Left lung (tissue), 10 donors: Measurements from ENCODE around the gene LGR4. TPM values are rescaled to one million over a fixed set of nuclear protein-coding genes. Genes with fewer than 3 reads are reported as not detected.

ENCODE experiments used
- ATAC-seq: fragments of 200-7000 bp; cut with Tn5 transposase; one replicate; pipeline ENCODE4 v1.9.1; 2020; ENCODE audit warnings: moderate library complexity
- DNase-seq, 4 donors: peaks; one replicate each; pipeline ENCODE4 v3.0.0-alpha.2; 2013 to 2020
- H3K27ac ChIP-seq, 2 donors: fragments of 200-600 bp; sonication (generic) in 1 of 2; one replicate each; pipeline versions ENCODE4 v1.5.0 to v1.8.0; 2020 to 2021
- H3K27me3 ChIP-seq, 2 donors: fragments of 200-600 bp; sonication (generic) in 1 of 2; one replicate each; pipeline versions ENCODE4 v1.5.0 to v1.8.0; 2020 to 2021
- H3K36me3 ChIP-seq, 2 donors: fragments of 200-600 bp; sonication (generic) in 1 of 2; one replicate each; pipeline versions ENCODE4 v1.5.0 to v1.8.0; 2020 to 2021
- H3K4me1 ChIP-seq, 2 donors: fragments of 200-600 bp; one replicate each; pipeline ENCODE4 v1.8.0; 2021
- H3K4me3 ChIP-seq, 2 donors: fragments of 200-600 bp; sonication (generic) in 1 of 2; one replicate each; pipeline versions ENCODE4 v1.5.0 to v1.8.0; 2020 to 2021; ENCODE audit warnings: mild to moderate bottlenecking in 1 of 2
- H3K9me3 ChIP-seq, 2 donors: fragments of 200-600 bp; sonication (generic) in 1 of 2; one replicate each; pipeline versions ENCODE4 v1.5.0 to v1.8.0; 2020 to 2021
- intact Hi-C, 2 donors: fragments of 100-400 bp; cut with DNase I; formaldehyde crosslinking; loops; one replicate each; pipeline versions ENCODE4 v1.11.2 to v1.14.2; 2022
- polyA plus RNA-seq, 6 donors: library from polyadenylated mRNA; unstranded; fragments of 120-200 nt; gene quantifications; one replicate each; pipeline ENCODE4 v1.2.1, GENCODE V29; 2013; ENCODE audit not compliant: insufficient read length in 6 of 6
- total RNA-seq, 2 donors: library from RNA; stranded (reverse); fragmentation: NEBNext Ultra II Directional; extraction: Animal tissue kit (Norgen Biotek cat#: 25700); gene quantifications; one replicate each; pipeline ENCODE4 v1.2.1, GENCODE V29; 2021
- TF ChIP-seq, protein P1 (sequence below), 2 donors: fragments of 200-600 bp; sonication (generic) in 1 of 2; IDR thresholded peaks; one replicate each; pipeline versions ENCODE4 v1.5.0 to v1.8.0; 2021; ENCODE audit warnings: antibody characterized with exemption in 2 of 2
- donor health status: DM: no; HTN: yes; CAD: no.
- donor health status: DM: no; HTN: no; CAD: no.

LGR4 gene
- total and polyA plus RNA-seq, 8 donors: 4.0 to 23.7 (median 21.7) TPM

DNA sequence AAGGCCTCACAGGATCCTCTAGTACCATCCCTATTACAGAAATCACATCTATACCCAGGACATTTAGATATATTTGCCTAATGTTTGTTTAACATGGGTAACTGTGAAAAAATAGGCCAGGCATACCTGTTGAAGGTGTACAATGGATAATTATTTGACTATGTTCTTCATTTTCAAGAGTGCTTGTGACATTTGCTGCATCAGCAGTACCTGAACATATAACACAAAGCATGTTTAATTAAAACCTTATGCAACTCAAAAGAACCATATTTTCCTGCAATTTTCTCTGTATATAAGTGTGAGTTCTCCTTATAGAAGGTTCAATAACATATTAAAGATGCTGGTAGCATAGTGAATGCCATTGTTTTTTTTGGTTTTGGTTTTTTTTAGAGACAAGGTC, 101.1 kb downstream of the LGR4 start:
- no peaks in the 10 kb centered on the region for H3K36me3 ChIP-seq
- H3K9me3 ChIP-seq: no peaks in the 10 kb centered on the region
- H3K4me3 ChIP-seq: no peak overlapping the region
- H3K27me3 ChIP-seq: no peaks in the 10 kb centered on the region
- H3K27ac ChIP-seq: no peak overlapping the region
- H3K4me1 ChIP-seq: no peaks in the 10 kb centered on the region
- TF ChIP-seq, protein P1, sequence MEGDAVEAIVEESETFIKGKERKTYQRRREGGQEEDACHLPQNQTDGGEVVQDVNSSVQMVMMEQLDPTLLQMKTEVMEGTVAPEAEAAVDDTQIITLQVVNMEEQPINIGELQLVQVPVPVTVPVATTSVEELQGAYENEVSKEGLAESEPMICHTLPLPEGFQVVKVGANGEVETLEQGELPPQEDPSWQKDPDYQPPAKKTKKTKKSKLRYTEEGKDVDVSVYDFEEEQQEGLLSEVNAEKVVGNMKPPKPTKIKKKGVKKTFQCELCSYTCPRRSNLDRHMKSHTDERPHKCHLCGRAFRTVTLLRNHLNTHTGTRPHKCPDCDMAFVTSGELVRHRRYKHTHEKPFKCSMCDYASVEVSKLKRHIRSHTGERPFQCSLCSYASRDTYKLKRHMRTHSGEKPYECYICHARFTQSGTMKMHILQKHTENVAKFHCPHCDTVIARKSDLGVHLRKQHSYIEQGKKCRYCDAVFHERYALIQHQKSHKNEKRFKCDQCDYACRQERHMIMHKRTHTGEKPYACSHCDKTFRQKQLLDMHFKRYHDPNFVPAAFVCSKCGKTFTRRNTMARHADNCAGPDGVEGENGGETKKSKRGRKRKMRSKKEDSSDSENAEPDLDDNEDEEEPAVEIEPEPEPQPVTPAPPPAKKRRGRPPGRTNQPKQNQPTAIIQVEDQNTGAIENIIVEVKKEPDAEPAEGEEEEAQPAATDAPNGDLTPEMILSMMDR (IDR thresholded peaks at IDR 0.05): no peak
- ATAC-seq (no peak), DNase-seq (no peak)
- intact Hi-C loops: no loop called here

DNA sequence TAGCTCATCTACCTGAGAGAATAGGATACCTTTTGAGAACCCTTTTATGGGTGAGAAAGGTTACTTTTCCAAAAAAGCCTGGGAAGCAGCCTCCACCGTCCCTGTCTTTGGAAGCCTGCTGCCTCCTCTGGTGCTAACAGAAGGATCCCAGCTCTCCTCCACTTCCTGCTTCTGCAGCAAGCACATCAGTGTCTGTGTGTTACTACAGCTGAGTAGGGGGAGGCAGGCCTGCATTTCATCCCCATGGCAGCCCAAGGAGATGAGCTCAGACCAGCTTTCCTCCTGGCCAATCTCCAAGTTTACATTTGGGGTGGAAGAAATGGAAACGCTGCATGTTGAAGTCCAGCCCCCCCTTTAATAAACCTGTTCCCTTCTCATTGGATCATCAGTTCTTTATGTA, 102.2 kb downstream of the LGR4 start:
- DNase-seq: peak in 2 of 4 donors; percentile 36 to 72
- no peak overlapping the region for H3K27ac ChIP-seq

DNA sequence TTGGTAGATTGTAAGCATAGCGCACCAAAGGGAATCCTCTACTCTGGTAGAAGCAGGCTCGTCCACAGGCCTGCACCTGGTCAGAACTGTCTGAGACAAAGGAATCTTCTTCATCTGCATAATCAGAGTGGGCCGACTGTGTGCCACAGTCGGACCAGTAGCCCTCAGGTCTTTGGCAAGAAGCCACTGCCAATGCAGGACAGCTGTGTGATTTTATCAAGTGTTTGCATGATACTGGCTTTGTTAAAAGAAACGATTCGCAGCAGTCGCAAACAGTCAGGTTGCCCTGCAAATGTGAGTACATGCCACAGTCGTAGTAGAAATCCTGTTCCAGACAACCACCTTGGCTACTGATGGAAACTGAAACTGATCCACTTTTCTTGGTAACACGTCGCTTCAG, 104.7 kb downstream of the LGR4 start:
- H3K4me3 ChIP-seq: no peak overlapping the region
- no peak overlapping the region for H3K27ac ChIP-seq
- no peaks in the 10 kb centered on the region for H3K36me3 ChIP-seq
- H3K4me1 ChIP-seq: peaks cover 0 to 9% of the 10 kb centered on the region in 2 donors
- H3K27me3 ChIP-seq: no peaks in the 10 kb centered on the region
- DNase-seq (no peak), ATAC-seq (no peak)
- TF ChIP-seq, protein P1 (IDR thresholded peaks at IDR 0.05): no peak
- H3K9me3 ChIP-seq: no peaks in the 10 kb centered on the region
- intact Hi-C loops: no loop called here

More for the DNA sequence above, 102.2 kb downstream of the LGR4 start:
- Histone ChIP-seq H3K36me3 (no peaks in the 10 kb centered on the region), H3K4me3 (no peak overlapping the region), H3K27me3 (no peaks in the 10 kb centered on the region), H3K4me1 (no peaks in the 10 kb centered on the region), H3K9me3 (no peaks in the 10 kb centered on the region)
- TF ChIP-seq, protein P1 (IDR thresholded peaks at IDR 0.05): no peak
- no peak for ATAC-seq
- intact Hi-C loops: no loop called here

DNA sequence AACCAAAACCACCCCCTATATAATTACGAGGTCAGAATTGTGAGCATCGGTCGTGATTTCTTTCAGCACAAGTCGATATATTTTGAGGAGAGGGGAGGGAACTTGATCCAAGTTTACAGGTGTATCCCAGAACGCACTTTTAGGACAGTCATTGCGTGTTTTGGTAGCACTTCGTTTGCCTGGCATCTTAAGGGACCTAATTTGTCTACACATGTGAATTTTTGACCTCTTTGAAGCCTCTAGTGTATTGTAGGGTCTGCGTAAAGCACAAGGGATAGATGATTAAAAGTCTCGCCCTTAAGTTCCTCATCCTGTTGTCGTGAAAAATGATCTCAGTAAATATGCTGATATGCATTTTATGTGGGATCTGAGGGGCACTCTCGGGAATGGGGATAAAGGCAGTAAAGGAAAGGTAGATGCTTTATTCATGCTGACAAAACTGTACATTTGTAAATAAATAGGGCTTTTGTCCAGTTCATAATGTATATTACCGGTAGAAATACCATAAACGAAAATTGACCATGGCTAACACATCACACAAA, 108.9 kb downstream of the LGR4 start:
- intact Hi-C loops: no loop called here
- TF ChIP-seq, protein P1 (IDR thresholded peaks at IDR 0.05): no peak
- peaks cover 0 to 20% of the 10 kb centered on the region in 2 donors for H3K4me1 ChIP-seq
- no peak for ATAC-seq
- H3K4me3 ChIP-seq: peak overlapping the region; percentile 68 to 69
- no peaks in the 10 kb centered on the region for H3K9me3 ChIP-seq
- peak overlapping the region in 1 of 2 donors; percentile 55 for H3K27ac ChIP-seq
- no peaks in the 10 kb centered on the region for H3K27me3 ChIP-seq
- H3K36me3 ChIP-seq: no peaks in the 10 kb centered on the region
- DNase-seq: no peak

DNA sequence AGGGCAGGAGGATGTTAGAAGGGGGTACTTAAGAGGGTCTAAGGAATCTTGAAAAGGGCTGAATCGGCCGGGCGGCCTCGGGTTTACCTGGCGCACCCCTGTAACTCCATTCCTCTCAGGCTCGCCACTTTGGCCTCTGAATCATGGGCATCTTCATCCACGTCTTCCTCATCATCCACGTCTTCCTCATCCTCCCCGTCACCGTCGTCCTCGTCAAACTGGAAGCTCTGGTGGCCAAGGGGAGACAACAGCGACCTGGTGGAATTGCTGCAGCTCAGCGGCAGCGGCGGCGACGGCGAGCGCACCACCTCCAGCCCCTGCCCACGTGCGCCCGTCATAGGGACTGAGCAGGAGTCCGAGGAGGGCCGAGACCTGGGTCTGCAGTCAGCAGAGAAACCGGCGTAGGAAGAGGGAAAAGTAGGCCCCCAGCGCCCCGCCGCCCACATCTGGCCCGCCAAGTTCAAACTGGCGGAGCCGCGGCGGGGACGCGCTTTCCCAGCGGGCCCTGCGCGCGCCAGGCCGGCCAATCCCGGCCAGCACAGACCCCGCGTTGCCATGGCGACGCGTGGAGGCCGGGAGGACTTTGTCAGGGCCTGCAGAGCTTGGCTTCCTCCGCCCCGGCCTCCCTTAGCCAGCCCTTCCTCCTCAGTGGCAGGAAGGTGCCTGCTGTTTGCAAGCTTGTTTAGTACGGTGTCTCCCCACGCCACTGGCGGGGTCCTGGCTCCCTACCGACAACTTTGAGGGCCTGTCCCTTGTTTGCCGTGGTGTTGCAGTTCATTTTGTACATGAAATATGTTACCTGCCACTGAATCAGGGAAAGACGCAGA, 109.6 kb downstream of the LGR4 start, which contains the start of gene CCDC34:
Gene CCDC34 (minus strand): TSS at position 467 of the 827 bp plus-strand sequence. CDS start 21 bp downstream, at position 446.
- Histone ChIP-seq H3K27me3 (no peaks in the 10 kb centered on the region), H3K4me3 (peak within 1 kb of the TSS; percentile 68 to 69), H3K27ac (peak within 1 kb of the TSS in 1 of 2 donors; percentile 55), H3K4me1 (peaks cover 0 to 20% of the 10 kb centered on the region in 2 donors), H3K36me3 (no peaks in the 10 kb centered on the region), H3K9me3 (no peaks in the 10 kb centered on the region)
- ATAC-seq: peak; percentile 100
- peak; percentile 93 to 97 (median 94) for DNase-seq
- intact Hi-C loops: no loop called here
- TF ChIP-seq, protein P1 (IDR thresholded peaks at IDR 0.05): no peak
